HepG2 (cell line): ENCODE measurements around the gene KRTAP10-2. TPM values are rescaled to one million over a fixed set of nuclear protein-coding genes. Genes with fewer than 3 reads are reported as not detected.

Source experiments
- ATF7-NPFF ChIP-seq: sonication (generic); formaldehyde crosslinking; IDR thresholded peaks from 2 replicates; pipeline ENCODE4 v1.8.1; 2023; ENCODE audit warnings: mild to moderate bottlenecking, low read depth, missing genetic modification reagents, moderate library complexity
- ELF1 ChIP-seq: sonication (generic); formaldehyde crosslinking; IDR thresholded peaks from 2 replicates; pipeline ENCODE4 v1.4.0; 2020; ENCODE audit warnings: missing genetic modification reagents
- FOXA1 ChIP-seq, 2 experiments: fragments of 450-650 bp in 1 of 2; sonication (generic) in 1 of 2; formaldehyde crosslinking in 1 of 2; IDR thresholded peaks; 2 replicates each; pipeline versions ENCODE4 v1.4.0 to v1.6.1; 2016 to 2020; ENCODE audit warnings: missing genetic modification reagents in 1 of 2
- MAZ ChIP-seq, 2 experiments: sonication (generic) in 1 of 2; formaldehyde crosslinking in 1 of 2; IDR thresholded peaks; 2 replicates each; pipeline versions ENCODE4 v1.5.0 to v1.6.1; 2012 to 2020; ENCODE audit warnings: low read depth in 2 of 2, mild to moderate bottlenecking in 2 of 2, borderline replicate concordance in 1 of 2, improper control_type of control experiment in 1 of 2, low read length in 1 of 2, missing genetic modification reagents in 1 of 2, moderate library complexity in 1 of 2
- ZFP91 ChIP-seq: sonication (generic); formaldehyde crosslinking; IDR thresholded peaks from 2 replicates; pipeline ENCODE4 v1.9.0; 2022; ENCODE audit warnings: missing genetic modification reagents, mild to moderate bottlenecking, borderline replicate concordance
- ZNF574 ChIP-seq: sonication (generic); formaldehyde crosslinking; IDR thresholded peaks from 2 replicates; pipeline ENCODE4 v1.4.0; 2020; ENCODE audit warnings: missing genetic modification reagents
- ZNF766 ChIP-seq: sonication (generic); formaldehyde crosslinking; IDR thresholded peaks from 2 replicates; pipeline ENCODE4 v1.5.0; 2020; ENCODE audit warnings: missing genetic modification reagents, borderline replicate concordance
- polyA plus RNA-seq, 8 experiments: library from polyadenylated mRNA; depleted of rRNA in 3 of 8; stranded (reverse) in 7 of 8; unstranded in 1 of 8; fragments of >200 nt; fragmentation: Illumina TruSeq in 4 of 8; extraction: Trizol in 4 of 8; gene quantifications; 2 replicates each; pipeline versions ENCODE4 v1.2.1 to v1.2.3, GENCODE V29; 2011 to 2016; ENCODE audit warnings: low read depth in 4 of 8, missing spikeins in 1 of 8, mixed read lengths in 1 of 8; ENCODE audit not compliant: insufficient read depth in 1 of 8
- total RNA-seq, 5 experiments: library from RNA; depleted of rRNA; stranded (reverse); fragments of >200 nt; fragmentation: Illumina TruSeq; extraction: Trizol; gene quantifications; 2 replicates each; pipeline ENCODE4 v1.2.3, GENCODE V29; 2016; ENCODE audit warnings: low read depth in 1 of 5

The KRTAP10-2 gene
- total and polyA plus RNA-seq, 2 of the 13 experiments (the other 11 are each of a cell fraction or from before 2014, with no cell fraction given) = not detected

- TF ChIP-seq ZFP91 (CRISPR knock-in tag) (peak; percentile 79), ZNF766 (CRISPR knock-in tag) (no peak), ATF7-NPFF (peak; percentile 55), MAZ (IDR thresholded peaks at IDR 0.05; ENCODE audit: borderline replicate concordance, low read depth, low read length) (peak; percentile 65; the same call in 1 of the 2 replicates), MAZ (CRISPR knock-in tag; IDR thresholded peaks at IDR 0.05; ENCODE audit: low read depth) (no peak; the same call in 1 of the 2 replicates), ZNF574 (CRISPR knock-in tag) (peak; percentile 45; the same call in 1 of the 2 replicates), ELF1 (CRISPR knock-in tag) (0 out of 2 replicates have a peak, but pooled peaks have one; percentile 8), FOXA1 (IDR thresholded peaks at IDR 0.05) (no peak), FOXA1 (CRISPR knock-in tag; IDR thresholded peaks at IDR 0.05) (0 out of 2 replicates have a peak, but pooled peaks have one; percentile 7)
- TF ChIP-seq, all 625 proteins: peak for 114
Observed at GRCh38 chr21:44510508-44511218, 40.6 kb downstream of the KRTAP10-2 start (continued).
